ENCODE data around the gene CRYGA. TPM values are rescaled to one million over a fixed set of nuclear protein-coding genes. Genes with fewer than 3 reads are reported as not detected.

CRYGA gene, protein sequence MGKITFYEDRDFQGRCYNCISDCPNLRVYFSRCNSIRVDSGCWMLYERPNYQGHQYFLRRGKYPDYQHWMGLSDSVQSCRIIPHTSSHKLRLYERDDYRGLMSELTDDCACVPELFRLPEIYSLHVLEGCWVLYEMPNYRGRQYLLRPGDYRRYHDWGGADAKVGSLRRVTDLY
- total RNA-seq = not detected

DNA sequence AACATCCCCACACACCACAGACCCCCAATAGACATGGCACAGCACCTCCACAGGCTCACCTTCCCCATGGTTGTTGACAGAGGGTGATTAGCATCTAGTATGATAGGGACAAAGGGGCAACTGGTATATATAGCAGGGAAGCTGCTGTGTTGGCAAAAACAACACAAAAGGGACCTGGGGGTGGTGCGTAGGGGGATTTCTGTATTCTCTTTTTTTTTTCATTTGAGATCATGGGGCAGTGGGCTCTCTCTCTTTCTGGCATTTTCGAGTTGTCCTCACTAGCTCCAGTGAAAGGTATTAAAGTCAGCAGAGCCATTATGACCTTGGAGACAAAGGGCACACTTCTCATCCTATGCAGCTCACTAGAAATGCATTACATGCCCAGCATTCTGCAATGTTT lies at the start of gene CRYGA:
Gene CRYGA, minus strand, starts transcription at position 101 of the 400 bp plus-strand sequence. Its CDS starts 33 bp downstream, at position 68.
- DNase-seq (ENCODE audit: low spot score) = no peak

DNA sequence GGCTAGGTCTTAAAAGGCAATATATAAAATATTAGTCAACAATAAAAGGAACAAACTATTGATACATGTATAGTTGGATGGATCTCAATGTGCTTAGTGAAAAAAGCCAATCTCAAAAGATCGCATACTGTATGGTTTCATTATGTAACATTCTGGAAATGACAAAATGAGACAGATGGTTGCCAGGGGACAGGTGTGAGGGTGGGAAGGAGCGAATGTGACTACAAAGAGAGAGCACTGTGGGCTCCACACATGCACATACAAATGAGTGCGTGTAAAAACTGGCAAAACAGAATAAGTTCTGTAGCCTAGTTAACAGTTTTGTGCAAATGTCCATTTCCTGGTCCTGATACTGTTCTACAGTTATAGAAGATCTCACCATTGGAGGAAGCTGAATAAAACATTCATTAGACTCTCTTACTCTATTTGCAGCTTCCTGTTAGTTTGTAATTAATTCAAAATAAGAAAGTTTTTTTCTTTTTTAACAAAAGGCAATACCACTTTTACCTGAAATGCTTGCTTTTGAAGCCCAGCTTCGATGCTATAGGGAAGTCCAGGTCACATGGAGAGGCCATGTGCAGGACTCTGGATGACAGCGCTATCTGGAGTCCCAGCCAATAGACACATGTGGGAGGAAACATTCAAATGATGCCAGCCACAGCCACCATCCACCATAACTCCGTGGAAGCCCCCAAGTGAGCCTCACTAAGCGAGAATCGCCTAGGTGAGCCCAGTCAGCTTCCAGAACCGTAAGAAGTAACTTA lies 47.5 kb upstream of the CRYGA start:
- no peak for DNase-seq (ENCODE audit: low spot score)

DNA sequence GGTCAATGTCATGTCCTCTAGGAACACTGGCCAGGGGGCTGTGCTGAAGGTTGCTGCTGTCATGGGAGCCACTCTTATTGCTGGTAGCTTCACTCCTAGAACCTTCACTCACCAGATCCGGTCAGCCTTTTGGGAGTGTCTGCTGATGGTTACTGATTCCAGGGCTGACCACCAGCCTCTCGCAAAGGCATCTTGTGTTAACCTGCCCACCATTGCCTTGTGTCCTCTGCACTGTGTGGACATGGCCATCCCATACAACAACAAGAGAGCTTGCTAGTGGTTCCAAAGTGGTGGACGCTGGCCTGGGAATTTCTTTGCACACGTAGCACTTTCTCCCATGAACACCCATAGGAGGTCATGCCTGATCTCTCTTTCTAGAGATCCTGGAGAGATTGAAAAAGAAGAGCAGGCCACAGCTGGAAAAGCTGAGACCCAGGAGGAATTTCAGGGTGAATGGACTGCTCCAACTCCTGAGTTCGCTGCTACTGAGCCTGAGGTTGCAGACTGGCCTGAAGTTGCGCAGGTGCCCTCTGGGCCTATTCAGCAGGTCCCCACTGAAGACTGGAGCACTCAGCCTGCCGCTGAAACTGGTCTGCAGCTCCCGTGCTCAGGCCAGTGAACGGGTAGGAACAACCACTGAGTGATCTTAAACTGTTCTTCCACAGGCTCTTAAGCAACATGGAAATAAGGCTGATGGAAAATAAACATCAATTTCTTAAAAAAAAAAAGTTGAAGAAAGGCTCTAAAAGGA lies 45.1 kb upstream of the CRYGA start:
- DNase-seq (ENCODE audit: low spot score) = no peak

DNA sequence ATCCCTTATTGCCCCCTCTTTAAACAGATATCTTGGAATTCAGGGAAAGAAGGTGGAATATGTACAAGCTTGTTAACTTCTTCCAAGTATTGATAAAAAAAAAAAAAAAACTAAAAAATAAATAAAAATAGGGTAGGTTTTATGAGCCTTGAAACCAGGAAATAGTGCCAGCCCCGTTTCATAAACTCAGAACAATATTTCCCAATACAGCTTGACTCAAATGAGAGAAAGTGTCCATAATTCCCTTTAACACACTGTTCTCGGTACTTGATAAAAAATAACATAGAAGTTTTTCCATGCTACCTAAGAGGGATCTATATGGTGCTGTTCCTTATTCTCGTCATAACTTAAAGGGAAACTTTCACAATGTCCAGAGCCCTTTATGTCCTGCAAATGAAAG lies 44.4 kb upstream of the CRYGA start:
- no peak for DNase-seq (ENCODE audit: low spot score)

DNA sequence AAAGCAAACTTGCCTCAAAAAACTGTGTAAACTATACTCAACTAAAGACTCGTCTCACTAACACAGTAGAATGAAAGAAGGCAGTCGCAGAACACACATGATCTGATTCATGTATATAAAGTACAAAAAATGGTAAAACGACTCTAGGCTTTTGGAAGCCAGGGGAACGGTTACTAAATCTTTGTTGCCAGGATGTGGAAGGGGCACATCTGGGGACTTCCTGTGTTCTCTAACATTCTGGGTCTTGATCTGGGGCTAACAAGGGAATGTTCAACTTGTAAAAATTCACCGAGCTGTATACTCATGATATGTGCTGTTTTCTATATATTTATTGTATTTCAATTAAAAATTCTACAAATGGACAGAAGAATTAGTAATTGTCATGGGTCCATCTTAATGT lies 40.8 kb upstream of the CRYGA start:
- no peak for DNase-seq (ENCODE audit: low spot score)

DNA sequence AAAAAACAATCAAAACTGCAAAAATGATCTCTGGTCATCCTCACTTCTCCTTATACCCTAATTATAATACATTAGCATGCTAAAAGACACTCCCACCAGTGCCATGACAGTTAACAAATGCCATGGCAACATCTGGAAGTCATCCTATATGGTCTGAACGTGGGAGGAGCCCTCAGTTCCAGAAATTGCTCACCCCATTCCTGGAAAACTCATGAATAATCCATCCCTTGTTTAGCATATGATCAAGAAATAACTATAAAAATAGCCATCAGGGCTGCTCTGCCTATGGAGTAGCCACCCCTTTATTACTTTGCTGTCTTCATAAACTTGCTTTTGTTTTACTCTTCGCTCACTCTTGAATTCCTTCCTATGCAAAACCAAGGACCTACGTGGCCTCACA lies 32.1 kb upstream of the CRYGA start:
- DNase-seq (ENCODE audit: low spot score) = no peak

DNA sequence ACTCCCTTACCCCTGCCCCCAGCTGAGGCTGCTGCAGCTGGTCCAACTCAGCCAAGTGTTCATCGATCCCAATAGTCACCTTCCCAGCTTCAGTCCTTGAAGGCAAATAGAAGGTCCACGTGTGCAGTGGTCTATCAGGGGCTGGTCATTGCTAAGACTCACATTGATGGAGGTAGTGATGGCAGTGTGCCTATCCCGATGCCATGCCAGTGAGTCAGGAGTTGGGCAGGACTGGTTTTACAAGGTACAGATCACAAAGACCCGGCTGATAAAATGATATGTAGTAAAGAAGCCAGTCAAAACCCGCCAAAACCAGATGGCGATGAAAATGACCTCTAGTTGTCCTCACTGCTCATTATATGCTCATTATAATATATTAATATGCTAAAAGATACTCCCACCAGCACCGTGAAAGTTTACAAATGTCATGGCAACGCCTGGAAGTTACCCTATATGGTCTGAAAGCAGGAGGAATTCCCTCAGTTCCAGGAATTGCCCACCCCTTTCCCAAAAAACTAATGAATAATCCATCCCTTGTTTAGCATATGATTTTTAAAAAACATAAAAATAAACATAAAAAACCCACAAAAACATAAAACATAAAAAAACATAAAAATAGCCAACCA lies 29.3 kb upstream of the CRYGA start:
- DNase-seq (ENCODE audit: low spot score) = peak; percentile 52

DNA sequence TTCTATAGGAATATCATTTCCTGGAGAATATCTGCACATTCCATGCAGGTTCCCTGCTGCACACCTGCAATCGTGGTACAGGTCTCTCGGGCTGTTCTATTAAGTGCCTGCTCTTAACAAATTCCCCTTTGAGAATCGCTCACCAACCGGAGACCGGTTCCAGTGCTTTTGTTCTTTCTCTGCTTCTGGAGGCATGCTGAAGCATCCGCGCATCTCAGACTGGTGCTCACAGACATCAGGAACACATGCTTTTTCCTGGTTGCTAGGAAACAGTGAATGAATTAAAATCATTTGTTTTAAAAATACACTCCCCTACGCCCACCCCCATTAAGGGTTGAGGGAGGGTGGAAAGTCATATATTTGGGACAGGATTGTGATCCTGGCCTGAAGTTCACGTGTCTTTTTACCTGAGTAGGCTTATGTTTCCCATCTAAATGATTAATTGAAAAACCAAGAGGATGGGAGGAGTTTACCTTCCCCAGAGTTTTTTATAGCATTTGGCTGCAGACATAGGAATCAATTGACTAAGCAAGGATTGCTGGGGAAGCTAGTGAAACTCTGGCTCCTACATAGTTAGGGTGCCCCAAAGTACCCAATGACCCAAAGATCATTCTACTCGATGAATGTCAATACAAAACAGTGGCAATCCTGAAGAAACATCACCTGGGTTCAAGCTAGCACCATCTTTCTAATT lies 26.6 kb upstream of the CRYGA start, which contains the start of gene C2orf80:
Gene C2orf80, minus strand, starts transcription at position 221 of the 694 bp plus-strand sequence. CDS start 3,044 bp downstream, outside the sequence.
- DNase-seq (ENCODE audit: low spot score) = no peak

DNA sequence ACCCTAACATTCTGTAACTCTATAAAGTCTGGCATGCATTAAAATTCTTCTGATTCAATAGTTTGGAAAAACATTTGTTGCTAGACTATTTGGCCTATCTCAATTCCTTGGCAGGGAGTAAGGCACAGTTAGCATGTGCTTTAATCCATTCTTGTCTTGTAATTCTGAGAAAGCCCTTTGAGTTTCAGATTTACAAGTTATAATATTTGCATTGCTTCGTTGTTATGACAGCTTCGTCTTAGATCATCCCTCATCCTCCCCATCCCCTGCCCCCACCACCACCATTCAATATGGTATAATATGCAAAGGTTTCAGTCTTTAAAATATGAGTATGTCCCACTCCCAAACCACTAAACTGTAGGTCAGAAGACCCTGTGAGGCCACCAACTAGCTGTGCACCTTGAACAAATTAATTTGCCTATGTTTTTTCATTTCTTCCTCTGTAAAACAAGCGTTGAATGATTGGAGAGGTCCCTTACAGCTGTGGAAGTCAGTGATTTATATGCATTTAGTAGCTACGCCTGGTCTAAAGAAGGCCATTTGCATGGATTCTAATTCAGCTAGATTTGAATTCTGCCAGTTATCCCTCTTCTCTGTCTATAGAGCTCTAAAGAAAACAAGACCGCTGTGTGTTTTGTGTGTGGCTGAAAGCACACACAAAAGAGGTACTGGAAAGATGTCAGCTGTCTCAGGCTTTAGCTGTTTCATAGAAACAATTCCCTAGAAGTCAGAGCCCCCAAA lies 25.9 kb upstream of the CRYGA start:
- DNase-seq (ENCODE audit: low spot score) = no peak

DNA sequence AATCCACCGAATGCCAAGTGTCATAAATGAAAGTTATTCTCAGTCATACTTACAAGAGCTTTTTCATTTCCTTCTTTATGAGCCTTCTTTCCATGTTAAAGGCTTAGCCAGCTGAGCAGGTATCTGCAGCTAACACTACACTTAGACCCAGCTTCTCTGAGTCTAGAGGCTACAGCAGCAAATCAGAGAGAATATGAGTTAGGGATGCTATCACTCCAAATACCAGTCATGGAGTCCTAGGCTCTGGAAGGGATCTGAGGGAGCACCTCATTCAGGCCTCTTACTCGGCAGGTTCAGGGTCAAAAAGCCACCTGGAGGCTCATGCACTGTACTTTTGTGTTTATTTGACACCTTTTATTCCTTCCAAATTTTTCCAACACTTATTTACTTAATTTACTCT lies 23.5 kb upstream of the CRYGA start:
- no peak for DNase-seq (ENCODE audit: low spot score)

DNA sequence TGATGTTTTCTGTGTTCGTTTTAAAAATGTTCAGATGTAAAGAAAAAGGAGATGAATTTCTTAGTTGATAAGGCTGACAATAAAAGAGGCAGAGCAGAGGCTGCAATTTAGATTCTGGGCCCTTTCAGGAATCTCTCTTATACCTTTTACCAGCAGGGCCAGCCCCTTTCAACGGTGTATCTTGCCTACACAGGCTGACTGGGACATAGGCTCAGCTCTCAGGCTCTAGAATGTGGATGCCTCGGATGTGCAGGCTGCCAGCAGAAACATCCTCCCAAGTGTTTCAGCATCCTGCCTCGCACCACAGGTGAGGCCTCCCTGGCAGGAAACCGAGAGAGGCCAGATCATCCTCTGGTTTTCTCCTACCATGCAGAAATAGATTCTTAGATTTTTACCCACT lies 23.1 kb upstream of the CRYGA start:
- DNase-seq (ENCODE audit: low spot score) = no peak

DNA sequence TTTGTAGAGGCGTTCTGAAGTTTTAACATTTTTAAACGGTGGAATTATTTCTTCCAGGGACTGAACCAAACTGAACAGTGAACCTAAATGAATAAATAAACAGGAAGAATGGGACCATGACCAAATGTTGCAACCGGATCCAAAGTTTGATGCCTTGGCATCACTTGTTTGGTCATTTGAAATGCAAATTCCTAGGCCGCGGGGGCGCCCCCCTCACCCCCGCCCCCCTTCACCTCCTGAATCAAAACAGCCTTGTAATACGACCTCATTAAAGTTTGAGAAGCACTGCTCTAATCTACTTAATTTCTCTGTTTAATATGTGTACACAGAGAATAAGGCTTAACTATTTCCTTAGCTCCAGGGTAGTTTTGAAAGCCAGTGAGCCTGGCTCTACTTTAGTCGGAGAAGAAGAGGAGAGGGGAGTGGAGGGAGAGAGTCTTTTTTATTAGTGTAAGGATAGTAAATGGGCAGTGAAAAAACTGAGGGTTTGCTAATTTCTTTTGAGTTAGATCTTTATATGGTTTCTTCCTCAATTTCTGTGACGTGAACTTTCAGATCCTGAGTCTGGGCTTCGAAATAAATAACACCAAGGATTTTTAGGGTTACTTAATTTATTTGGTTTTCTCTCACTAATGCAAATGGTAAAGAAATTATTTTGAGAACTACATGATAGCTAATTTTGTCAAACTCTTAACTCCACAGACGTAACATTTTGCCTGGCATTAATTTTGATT lies 20.8 kb upstream of the CRYGA start:
- no peak for DNase-seq (ENCODE audit: low spot score)

DNA sequence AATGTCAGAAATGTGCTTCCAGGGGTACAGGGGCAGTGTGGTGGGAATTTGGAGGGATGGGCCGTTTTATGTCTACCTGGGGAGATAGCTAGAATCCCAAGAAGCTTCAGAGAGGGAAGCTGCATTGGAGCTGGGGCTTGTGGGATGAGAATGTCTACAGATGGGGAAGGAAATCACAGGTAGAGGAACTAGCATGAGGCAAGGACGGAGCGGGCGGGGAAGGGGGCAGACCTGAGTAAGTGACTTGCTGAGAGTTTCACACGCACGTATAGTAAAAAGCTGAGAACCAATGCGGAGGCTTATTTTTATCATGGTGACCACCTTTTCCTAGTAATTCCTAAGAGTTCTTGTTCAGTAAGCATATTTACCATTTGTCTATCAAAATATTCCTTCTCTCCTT lies 20.1 kb upstream of the CRYGA start:
- no peak for DNase-seq (ENCODE audit: low spot score)

DNA sequence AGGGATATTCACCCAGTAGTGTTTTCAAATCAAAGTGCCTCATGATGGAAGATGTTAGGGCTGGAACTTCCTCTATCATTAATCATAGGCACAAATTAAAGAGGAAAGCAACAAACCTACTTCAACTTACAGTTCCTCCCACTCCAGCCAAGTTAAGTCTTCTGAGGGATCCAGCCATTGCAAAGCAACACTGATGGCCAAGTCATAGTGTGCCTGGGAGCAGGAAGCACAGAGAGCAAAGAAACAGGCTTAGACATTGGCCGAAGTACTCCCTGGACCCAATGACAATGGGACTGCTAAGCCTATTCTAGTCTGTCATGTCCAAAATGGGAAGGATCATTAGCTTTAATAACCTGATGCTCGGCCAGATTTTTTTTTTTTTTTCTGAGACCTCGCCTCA lies 19.4 kb upstream of the CRYGA start:
- DNase-seq (ENCODE audit: low spot score) = no peak

DNA sequence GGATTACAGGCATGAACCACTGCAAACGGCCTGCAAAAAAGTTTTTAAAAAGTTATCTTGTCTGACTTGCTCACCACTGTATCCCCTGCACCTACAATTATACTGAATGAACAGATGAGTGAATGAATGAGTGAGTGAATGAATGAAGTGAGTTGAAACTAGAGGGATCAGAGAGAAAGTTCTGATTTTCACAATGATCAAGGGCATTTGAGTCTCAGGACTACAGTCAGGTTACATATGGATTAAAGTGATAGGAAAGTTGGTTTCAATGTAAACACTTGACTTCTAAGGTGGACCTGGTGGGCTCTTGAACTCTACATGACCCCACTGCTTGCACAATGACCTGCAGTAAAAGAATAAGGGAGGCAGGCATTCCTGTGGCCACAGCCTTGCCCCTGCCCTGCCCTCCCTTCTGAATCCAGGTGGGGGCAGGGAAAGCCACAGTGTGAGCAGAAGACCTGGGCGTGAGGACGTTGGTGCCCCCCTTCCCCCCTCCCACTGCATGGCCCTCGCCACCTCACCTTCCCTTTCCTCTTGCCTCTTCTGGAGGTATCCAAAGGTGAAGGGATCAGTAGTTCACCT lies 15.7 kb upstream of the CRYGA start:
- DNase-seq (ENCODE audit: low spot score) = no peak

DNA sequence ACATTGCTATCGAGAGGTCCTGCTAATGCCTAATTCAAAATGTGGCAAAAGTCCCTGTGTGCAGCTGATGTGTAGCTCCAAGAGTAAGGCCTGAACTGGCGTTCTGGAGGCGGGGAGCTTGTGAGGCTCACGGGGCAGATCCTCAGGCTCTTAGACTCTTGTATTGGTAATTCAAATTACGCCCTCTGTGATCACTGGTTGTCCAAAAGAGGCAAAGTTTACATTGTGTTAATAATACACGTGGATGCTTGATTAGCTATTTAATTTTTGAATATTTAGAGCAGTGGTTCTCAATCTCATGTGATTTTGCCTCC lies 12.4 kb upstream of the CRYGA start:
- no peak for DNase-seq (ENCODE audit: low spot score)

DNA sequence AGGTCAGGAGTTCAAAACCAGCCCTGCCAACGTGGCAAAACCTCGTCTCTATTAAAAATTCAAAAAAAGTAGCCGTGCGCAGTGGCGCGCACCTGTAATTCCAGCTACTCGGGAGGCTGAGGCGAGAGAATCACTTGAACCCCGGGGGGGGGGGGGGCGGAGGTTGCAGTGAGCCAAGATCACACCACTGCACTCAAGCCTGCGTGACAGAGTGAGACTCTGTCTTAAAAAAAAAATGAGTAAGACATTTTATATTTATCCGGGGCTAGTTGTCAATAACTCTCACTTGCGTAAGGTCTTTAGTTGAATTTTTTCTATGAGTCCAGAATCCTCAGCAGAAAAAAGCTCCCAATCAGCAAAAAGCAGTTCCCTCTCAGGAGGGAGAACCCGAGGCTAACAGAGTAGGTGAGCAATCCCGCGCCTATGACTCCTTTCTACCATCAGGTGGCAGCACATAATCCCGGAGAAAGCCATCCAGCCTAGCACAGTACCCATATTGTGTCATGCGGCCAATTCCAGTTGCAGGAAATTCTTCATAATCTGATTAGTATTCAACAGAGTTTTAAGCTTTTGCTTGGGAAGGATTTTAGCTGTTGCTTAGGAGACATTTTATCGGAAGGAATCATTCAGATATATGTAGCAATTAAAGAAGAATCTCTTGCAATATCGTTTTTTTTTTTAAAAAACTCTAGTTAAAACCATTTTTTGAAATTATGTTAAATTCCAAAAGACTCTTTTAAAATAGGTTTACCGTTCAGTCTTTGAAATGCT lies 11.9 kb upstream of the CRYGA start:
- peak; percentile 91 for DNase-seq (ENCODE audit: low spot score)

DNA sequence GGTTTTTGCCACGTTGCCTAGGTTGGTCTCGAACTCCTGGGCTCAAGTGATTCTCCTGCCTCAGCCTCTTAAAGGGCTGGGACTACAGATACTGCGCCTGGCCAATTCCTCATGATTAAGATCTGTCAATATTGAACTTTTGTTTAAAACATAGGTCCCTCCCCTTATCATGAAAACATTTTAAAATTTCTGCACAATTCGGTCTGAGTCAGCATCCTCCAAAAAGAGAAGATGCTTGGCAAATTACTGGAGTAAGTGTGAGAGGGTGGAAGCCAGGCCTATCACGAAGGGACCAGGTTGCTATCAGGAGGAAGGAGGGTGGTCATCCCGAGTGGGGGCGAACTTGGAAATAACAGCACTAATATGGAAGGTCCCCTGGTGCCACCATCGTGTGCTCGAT lies 10.8 kb upstream of the CRYGA start:
- no peak for DNase-seq (ENCODE audit: low spot score)

DNA sequence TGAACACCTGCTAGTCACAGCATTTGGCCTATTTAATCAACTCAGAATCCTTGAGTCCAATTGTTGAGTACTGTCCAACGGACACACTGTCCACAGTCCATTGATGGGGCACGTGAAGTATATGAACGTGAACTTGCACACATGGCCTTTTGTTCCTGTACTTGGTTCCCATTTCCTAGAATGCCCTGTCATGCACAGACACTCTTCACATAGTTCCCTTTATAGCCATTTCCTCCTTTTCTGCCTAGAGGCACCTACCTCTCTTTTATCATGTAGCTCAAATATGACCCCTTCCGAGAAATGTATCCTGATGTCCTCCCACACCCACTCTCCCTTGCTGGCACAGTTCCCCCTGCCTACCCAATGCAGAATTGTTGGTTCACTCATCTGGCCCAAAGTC lies 8.7 kb upstream of the CRYGA start:
- DNase-seq (ENCODE audit: low spot score) = no peak

Data from ureter (tissue), 1 donor.